ENCODE measurements around the gene GAPVD1. TPM values are rescaled to one million over a fixed set of nuclear protein-coding genes. Genes with fewer than 3 reads are reported as not detected.
"Not testable (repeated sequence)": the region's sequence is repeated elsewhere in the genome, so short reads cannot be mapped to it uniquely, and the experiment has no call there.

Gene GAPVD1
- total RNA-seq, 1 experiment from 2014 or later = 66.2 TPM

- H3K9me3 ChIP-seq = no peaks in the 10 kb centered on the region
- Mint-ChIP-seq H3K27ac (ENCODE audit: unreplicated experiment) (no peak overlapping the region), H3K27me3 (ENCODE audit: insufficient read depth, unreplicated experiment) (no peaks in the 10 kb centered on the region), H3K4me1 (ENCODE audit: low read depth, unreplicated experiment) (no peaks in the 10 kb centered on the region), H3K36me3 (ENCODE audit: insufficient read depth, unreplicated experiment) (no peaks in the 10 kb centered on the region), H3K9me3 (ENCODE audit: unreplicated experiment) (no peaks in the 10 kb centered on the region), H3K4me3 (ENCODE audit: unreplicated experiment) (no peak overlapping the region)
- H3K36me3 ChIP-seq (ENCODE audit: control insufficient read depth, insufficient read depth, low read length) = no peaks in the 10 kb centered on the region
- H3K4me1 ChIP-seq = no peaks in the 10 kb centered on the region
- ChIA-PET POLR2A (no interaction called here), CTCF (interaction anchor here (1.6 kb wide), 1 partner anchor 8 kb away, joined by 8 read pairs; no protein-coding TSS in a partner anchor)
- TF ChIP-seq CTCF (IDR thresholded peaks at IDR 0.05; ENCODE audit: insufficient read depth in 1 of 2, low read depth in 1 of 2, low read length in 1 of 2, severe bottlenecking in 1 of 2, unreplicated experiment in 1 of 2) = no peak
- DNase-seq = no peak
- no peak overlapping the region for H3K4me3 ChIP-seq (ENCODE audit: low read depth, low read length)
- intact Hi-C loops (cut with micrococcal nuclease; ENCODE audit: unreplicated experiment) = no loop called here
- BruUV-seq (replicated peaks) = no TSS peak
- no peaks in the 10 kb centered on the region for H3K27me3 ChIP-seq (replicated peaks; ENCODE audit: control insufficient read depth, insufficient read depth, low read length)
Observed at GRCh38 chr9:125399666-125400065, 138.0 kb downstream of the GAPVD1 start.

- H3K4me1 ChIP-seq; intact Hi-C loops (cut with micrococcal nuclease; ENCODE audit: unreplicated experiment); POLR2A ChIA-PET; DNase-seq; H3K27me3 ChIP-seq (replicated peaks; ENCODE audit: control insufficient read depth, insufficient read depth, low read length); H3K27me3 Mint-ChIP-seq (ENCODE audit: insufficient read depth, unreplicated experiment); H3K9me3 ChIP-seq; H3K4me1 Mint-ChIP-seq (ENCODE audit: low read depth, unreplicated experiment); H3K36me3 Mint-ChIP-seq (ENCODE audit: insufficient read depth, unreplicated experiment); H3K27ac Mint-ChIP-seq (ENCODE audit: unreplicated experiment); H3K9me3 Mint-ChIP-seq (ENCODE audit: unreplicated experiment); H3K4me3 Mint-ChIP-seq (ENCODE audit: unreplicated experiment); BruUV-seq (replicated peaks); H3K36me3 ChIP-seq (ENCODE audit: control insufficient read depth, insufficient read depth, low read length); H3K4me3 ChIP-seq (ENCODE audit: low read depth, low read length): not testable (repeated sequence)
- CTCF ChIA-PET = interaction anchor here (0.6 to 1.6 kb wide), 2 partner anchors 7 to 26 kb away, joined by 3 to 8 read pairs; no protein-coding TSS in a partner anchor
Observed at GRCh38 chr9:125400232-125400631, 138.6 kb downstream of the GAPVD1 start.

- Histone ChIP-seq H3K9me3 (no peaks in the 10 kb centered on the region), H3K4me3 (ENCODE audit: low read depth, low read length) (no peak overlapping the region), H3K27me3 (replicated peaks; ENCODE audit: control insufficient read depth, insufficient read depth, low read length) (no peaks in the 10 kb centered on the region), H3K4me1 (no peaks in the 10 kb centered on the region), H3K36me3 (ENCODE audit: control insufficient read depth, insufficient read depth, low read length) (no peaks in the 10 kb centered on the region)
- Mint-ChIP-seq H3K4me1 (ENCODE audit: low read depth, unreplicated experiment) (no peaks in the 10 kb centered on the region), H3K36me3 (ENCODE audit: insufficient read depth, unreplicated experiment) (no peaks in the 10 kb centered on the region), H3K4me3 (ENCODE audit: unreplicated experiment) (no peak overlapping the region), H3K27ac (ENCODE audit: unreplicated experiment) (no peak overlapping the region), H3K27me3 (ENCODE audit: insufficient read depth, unreplicated experiment) (no peaks in the 10 kb centered on the region), H3K9me3 (ENCODE audit: unreplicated experiment) (no peaks in the 10 kb centered on the region)
- TF ChIP-seq CTCF (IDR thresholded peaks at IDR 0.05; ENCODE audit: insufficient read depth in 1 of 2, low read depth in 1 of 2, low read length in 1 of 2, severe bottlenecking in 1 of 2, unreplicated experiment in 1 of 2) = no peak
- ChIA-PET POLR2A (no interaction called here), CTCF (interaction anchor here (0.5 to 0.6 kb wide), 2 partner anchors 26 to 927 kb away, joined by 3 read pairs; no protein-coding TSS in a partner anchor)
- no peak for DNase-seq
- intact Hi-C loops (cut with micrococcal nuclease; ENCODE audit: unreplicated experiment) = no loop called here
- BruUV-seq (replicated peaks) = no TSS peak
Observed at GRCh38 chr9:125400725-125401716, 139.4 kb downstream of the GAPVD1 start.
